ENCODE measurements around the gene CD109. TPM values are rescaled to one million over a fixed set of nuclear protein-coding genes. Genes with fewer than 3 reads are reported as not detected.
A peak's percentile ranks its signal among the peaks of the same experiment; 100 is the strongest.

The CD109 gene
- total RNA-seq, 4 donors from 2014 or later = 1.9 to 7.4 (median 4.8) TPM

DNA sequence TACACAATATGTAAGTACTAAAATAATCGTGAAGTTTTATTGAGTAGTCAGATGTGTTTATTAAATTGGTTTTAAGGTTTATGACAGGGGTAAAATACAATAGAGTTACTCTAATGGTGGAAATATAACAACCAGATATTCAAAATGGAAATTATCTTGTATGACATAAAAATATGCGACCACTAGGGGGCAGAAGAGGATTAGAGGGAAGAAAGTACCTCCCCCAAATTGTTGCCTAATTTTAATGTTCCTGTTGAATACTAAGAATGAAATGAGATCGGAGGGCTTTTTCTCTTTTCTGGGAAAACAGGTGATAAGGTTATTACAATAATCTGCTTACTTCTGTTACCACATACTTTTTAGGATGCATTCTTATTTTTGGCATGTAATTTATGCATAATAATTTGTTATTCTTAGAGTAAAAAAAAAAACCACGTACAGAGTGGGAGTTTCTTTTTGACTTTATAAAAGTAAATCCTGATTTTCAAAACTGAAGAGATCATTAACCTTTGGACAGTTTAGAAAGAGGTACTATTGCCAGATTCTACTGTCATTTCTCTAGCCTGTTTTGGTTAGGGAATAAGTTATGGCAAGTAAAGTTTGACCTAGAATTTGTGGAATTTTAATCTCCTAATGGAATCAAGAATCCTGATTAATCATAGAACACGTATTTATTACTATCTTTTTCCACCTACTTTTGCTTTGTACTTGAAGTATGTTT lies 159.2 kb downstream of the CD109 start:
- no peak for DNase-seq
- H3K27ac ChIP-seq = peak overlapping the region in 2 of 4 donors; percentile 16 to 34
- no peaks in the 10 kb centered on the region for H3K36me3 ChIP-seq
- no peaks in the 10 kb centered on the region for H3K9me3 ChIP-seq
- in situ Hi-C loops (cut with MboI; ENCODE audit: low pct_ligation_motif_present in 1 of 4, low pct_unique_long_range_greater_than_20kb in 1 of 4, low sequenced_read_pairs in 3 of 4) = loop anchor here in 2 of 4 donors (25.0 kb wide), 1 partner anchor 1357 kb away; the partner anchor contains the start of gene COL12A1 (in 2 of the 2)
- peaks cover 0 to 4% (median 0%) of the 10 kb centered on the region in 4 donors for H3K4me1 ChIP-seq
- no peak for TF ChIP-seq EP300 (IDR thresholded peaks at IDR 0.05; ENCODE audit: low read depth)
- TF ChIP-seq, protein P1, sequence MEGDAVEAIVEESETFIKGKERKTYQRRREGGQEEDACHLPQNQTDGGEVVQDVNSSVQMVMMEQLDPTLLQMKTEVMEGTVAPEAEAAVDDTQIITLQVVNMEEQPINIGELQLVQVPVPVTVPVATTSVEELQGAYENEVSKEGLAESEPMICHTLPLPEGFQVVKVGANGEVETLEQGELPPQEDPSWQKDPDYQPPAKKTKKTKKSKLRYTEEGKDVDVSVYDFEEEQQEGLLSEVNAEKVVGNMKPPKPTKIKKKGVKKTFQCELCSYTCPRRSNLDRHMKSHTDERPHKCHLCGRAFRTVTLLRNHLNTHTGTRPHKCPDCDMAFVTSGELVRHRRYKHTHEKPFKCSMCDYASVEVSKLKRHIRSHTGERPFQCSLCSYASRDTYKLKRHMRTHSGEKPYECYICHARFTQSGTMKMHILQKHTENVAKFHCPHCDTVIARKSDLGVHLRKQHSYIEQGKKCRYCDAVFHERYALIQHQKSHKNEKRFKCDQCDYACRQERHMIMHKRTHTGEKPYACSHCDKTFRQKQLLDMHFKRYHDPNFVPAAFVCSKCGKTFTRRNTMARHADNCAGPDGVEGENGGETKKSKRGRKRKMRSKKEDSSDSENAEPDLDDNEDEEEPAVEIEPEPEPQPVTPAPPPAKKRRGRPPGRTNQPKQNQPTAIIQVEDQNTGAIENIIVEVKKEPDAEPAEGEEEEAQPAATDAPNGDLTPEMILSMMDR (IDR thresholded peaks at IDR 0.05) = peak; percentile 53 to 81 (median 73)
- TF ChIP-seq POLR2AphosphoS5 (IDR thresholded peaks at IDR 0.05) = no peak
- no peak for TF ChIP-seq POLR2A (IDR thresholded peaks at IDR 0.05)
- WGBS, 2 donors (ENCODE audit: low coverage in 1 of 2) = 12 to 15% methylated on average over 5 of the region's 5 CpGs
- intact Hi-C loops (cut with DNase I; ENCODE audit: low total_unique reads) = loop anchor here (2.0 kb wide), 1 partner anchor 1354 kb away; no protein-coding TSS in a partner anchor
- no peaks in the 10 kb centered on the region for H3K27me3 ChIP-seq
- H3K4me3 ChIP-seq = no peak overlapping the region

- no peak for DNase-seq
- no peak for TF ChIP-seq POLR2AphosphoS5 (IDR thresholded peaks at IDR 0.05)
- TF ChIP-seq EP300 (IDR thresholded peaks at IDR 0.05; ENCODE audit: low read depth) = no peak
- TF ChIP-seq, protein P1 (IDR thresholded peaks at IDR 0.05) = no peak
- no peak for TF ChIP-seq POLR2A (IDR thresholded peaks at IDR 0.05)
- no peaks in the 10 kb centered on the region for H3K36me3 ChIP-seq
- peaks cover 0 to 4% (median 0%) of the 10 kb centered on the region in 4 donors for H3K4me1 ChIP-seq
- no peak overlapping the region for H3K4me3 ChIP-seq
- WGBS, 2 donors (ENCODE audit: low coverage in 1 of 2) = 36 to 51% methylated on average over 3 of the region's 3 CpGs
- in situ Hi-C loops (cut with MboI; ENCODE audit: low pct_ligation_motif_present in 1 of 4, low pct_unique_long_range_greater_than_20kb in 1 of 4, low sequenced_read_pairs in 3 of 4) = loop anchor here in 2 of 4 donors (25.0 kb wide), 1 partner anchor 1355 kb away; the partner anchor contains the start of gene COL12A1 (in 2 of the 2)
- H3K9me3 ChIP-seq = no peaks in the 10 kb centered on the region
- no peaks in the 10 kb centered on the region for H3K27me3 ChIP-seq
- H3K27ac ChIP-seq = no peak overlapping the region
- intact Hi-C loops (cut with DNase I; ENCODE audit: low total_unique reads) = no loop called here
Observed at GRCh38 chr6:73857341-73857890, 161.4 kb downstream of the CD109 start.

DNA sequence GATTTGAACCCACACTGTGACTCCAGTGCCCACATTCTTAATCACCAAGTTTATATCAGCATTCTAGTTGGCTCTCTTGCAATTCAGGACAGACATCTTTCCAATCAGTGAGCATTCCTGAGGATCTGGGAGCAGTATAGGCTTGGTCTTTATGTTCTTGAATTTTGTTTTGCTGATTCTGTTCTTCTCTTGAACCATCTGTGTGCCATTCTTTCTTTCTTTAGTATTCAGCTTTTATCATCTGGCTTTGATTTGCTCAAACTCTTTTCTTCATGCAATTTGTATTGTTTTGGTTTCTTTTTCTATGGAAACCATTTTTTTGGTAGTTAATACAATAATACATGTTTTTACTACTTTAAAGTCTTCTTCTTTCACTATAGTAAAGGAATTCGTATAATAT lies 162.4 kb downstream of the CD109 start:
- in situ Hi-C loops (cut with MboI; ENCODE audit: low pct_ligation_motif_present in 1 of 4, low pct_unique_long_range_greater_than_20kb in 1 of 4, low sequenced_read_pairs in 3 of 4) = loop anchor here in 2 of 4 donors (25.0 kb wide), 1 partner anchor 1354 kb away; the partner anchor contains the start of gene COL12A1 (in 2 of the 2)
- intact Hi-C loops (cut with DNase I; ENCODE audit: low total_unique reads) = no loop called here

DNA sequence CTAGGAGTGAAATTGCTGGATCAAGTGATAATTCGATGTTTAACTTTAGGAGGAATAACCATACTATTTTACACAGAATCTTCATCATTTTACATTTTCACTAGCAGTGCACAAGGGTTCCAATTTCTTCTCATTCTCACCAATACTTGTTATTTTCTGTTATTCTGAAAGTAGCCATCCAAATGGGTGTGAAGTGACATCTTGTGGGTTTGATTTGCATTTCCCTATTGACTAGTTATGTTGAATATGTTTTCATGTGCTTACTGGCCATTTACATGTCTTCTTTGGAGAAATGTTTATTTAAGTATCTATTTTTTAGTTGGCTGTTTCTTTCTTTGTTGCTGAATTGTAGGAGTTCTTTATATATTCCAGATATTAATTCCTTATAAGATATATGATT lies 164.3 kb downstream of the CD109 start:
- H3K4me3 ChIP-seq = no peak overlapping the region
- TF ChIP-seq POLR2A (IDR thresholded peaks at IDR 0.05) = no peak
- no peak for TF ChIP-seq POLR2AphosphoS5 (IDR thresholded peaks at IDR 0.05)
- TF ChIP-seq, protein P1 (IDR thresholded peaks at IDR 0.05) = no peak
- TF ChIP-seq EP300 (IDR thresholded peaks at IDR 0.05; ENCODE audit: low read depth) = no peak
- no peak overlapping the region for H3K27ac ChIP-seq
- peaks cover 0 to 3% (median 0%) of the 10 kb centered on the region in 4 donors for H3K4me1 ChIP-seq
- no peaks in the 10 kb centered on the region for H3K36me3 ChIP-seq
- H3K27me3 ChIP-seq = no peaks in the 10 kb centered on the region
- intact Hi-C loops (cut with DNase I; ENCODE audit: low total_unique reads) = no loop called here
- no peak for DNase-seq
- WGBS, 2 donors (ENCODE audit: low coverage in 1 of 2) = 82 to 85% methylated on average over 1 of the region's 1 CpG
- in situ Hi-C loops (cut with MboI; ENCODE audit: low pct_ligation_motif_present in 1 of 4, low pct_unique_long_range_greater_than_20kb in 1 of 4, low sequenced_read_pairs in 3 of 4) = loop anchor here in 2 of 4 donors (25.0 kb wide), 1 partner anchor 1352 kb away; the partner anchor contains the start of gene COL12A1 (in 2 of the 2)
- H3K9me3 ChIP-seq = no peaks in the 10 kb centered on the region

More for the DNA sequence above, 162.4 kb downstream of the CD109 start:
- H3K27ac ChIP-seq = no peak overlapping the region
- no peaks in the 10 kb centered on the region for H3K27me3 ChIP-seq
- H3K4me1 ChIP-seq = peaks cover 0 to 4% (median 0%) of the 10 kb centered on the region in 4 donors
- H3K36me3 ChIP-seq = no peaks in the 10 kb centered on the region
- no peak for DNase-seq
- H3K4me3 ChIP-seq = no peak overlapping the region
- 72 to 92% methylated on average over 1 of the region's 1 CpG for WGBS, 2 donors (ENCODE audit: low coverage in 1 of 2)
- no peaks in the 10 kb centered on the region for H3K9me3 ChIP-seq
- TF ChIP-seq, protein P1 (IDR thresholded peaks at IDR 0.05) = no peak
- TF ChIP-seq EP300 (IDR thresholded peaks at IDR 0.05; ENCODE audit: low read depth) (no peak), POLR2A (IDR thresholded peaks at IDR 0.05) (no peak), POLR2AphosphoS5 (IDR thresholded peaks at IDR 0.05) (no peak)
